Right hindlimb (tissue), 1 donor: ENCODE results near the gene SH2D4B.

Experiments
- DNase-seq: peaks from one replicate; pipeline ENCODE4 v3.0.0-alpha.2; 2018

The SH2D4B gene

DNA sequence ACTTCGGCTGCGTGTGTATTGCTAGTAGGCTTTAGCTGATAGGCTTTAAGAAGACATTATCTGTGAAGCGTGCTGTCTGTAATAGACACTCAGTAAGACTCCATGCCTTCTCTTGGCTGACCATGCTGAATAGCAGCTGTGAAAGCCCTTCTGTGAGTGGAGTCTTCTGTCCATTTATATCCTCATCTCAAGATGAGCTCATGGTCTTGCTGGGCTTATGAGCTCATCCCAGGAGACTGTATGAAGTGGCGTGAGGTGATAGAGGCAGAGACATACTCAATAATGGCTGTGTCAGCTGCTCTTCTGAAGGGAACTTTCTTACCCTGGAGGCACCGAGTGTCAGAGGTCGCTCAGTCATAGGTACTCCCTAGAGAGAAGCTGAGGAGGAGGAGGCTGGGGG, 111.5 kb downstream of the SH2D4B start:
- no peak for DNase-seq

DNA sequence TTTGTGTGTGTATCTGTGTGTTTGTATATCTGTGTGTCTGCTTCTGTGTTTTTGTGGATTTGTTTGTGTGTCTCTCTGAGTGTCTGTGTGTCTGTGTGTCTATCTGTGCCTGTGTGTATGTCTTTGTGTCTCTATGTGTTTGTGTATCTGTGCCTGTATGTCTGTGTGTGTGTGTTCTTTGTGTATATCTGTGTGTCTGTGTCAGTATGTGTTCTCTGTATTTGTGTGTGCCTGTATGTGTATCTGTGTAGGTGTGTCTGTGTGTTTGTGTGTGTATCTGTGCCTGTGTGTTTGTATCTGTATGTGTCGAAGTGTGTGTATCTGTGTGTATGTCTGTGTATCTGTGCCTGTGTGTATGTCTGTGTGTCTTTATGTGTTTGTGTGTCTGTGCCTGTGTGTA, 118.2 kb downstream of the SH2D4B start:
- no peak for DNase-seq

DNA sequence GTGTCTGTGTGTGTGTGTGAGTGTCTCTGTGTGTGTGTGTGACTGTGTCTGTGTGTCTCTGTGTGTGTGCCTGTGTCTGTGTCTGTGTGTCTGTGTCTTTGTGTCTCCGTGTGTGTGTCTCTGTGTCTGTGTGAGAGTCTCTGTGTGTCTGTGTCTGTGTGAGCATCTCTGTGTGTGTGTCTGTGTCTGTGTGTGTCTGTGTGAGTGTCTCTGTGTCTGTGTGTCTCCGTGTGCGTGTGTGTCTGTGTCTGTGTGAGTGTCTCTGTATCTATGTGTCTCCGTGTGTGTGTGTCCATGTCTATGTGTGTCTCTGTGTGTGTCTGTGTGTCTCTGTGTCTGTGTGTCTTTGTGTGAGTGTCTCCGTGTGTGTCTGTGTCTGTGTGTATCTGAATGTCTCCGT, 120.4 kb downstream of the SH2D4B start:
- no peak for DNase-seq

DNA sequence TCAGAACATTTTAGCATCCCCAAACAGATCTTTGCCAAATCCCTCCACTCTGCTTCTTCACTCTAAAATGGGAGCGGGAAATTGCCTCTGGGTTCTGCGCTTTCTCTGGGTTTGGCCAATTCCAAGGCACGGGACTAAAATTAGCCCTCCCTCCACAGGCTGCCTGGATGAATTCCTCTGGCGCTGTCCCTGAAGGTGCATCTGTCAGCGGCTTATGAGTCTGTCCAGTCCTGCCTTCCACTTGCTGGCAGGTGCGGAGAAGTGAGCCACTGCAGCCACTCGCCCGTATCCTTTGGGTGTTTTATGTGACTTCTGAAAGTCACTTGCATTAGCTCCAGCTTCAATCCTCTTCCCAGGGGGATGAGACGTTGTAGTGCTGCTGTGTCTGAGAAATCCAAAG, 121.6 kb downstream of the SH2D4B start:
- no peak for DNase-seq

DNA sequence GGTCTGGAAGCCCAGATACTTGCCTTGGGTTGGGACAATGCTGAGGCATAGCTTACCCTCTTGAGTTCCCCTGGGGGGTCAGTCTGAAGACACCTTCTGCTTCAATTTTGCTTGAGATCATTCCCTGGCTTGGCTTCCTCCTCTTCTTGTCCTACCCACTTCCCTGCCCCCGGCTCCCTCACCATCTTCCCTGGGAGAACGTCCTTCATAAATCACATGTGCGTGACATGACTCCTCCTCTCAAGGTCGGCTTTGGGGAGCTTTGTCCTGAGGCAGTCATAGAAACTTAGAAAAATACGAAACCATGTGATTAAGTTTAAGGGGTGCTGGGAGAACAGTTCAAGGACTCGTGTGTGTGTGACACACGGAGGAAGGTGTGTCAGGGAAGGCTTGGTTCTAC, 122.6 kb downstream of the SH2D4B start:
- no peak for DNase-seq

DNA sequence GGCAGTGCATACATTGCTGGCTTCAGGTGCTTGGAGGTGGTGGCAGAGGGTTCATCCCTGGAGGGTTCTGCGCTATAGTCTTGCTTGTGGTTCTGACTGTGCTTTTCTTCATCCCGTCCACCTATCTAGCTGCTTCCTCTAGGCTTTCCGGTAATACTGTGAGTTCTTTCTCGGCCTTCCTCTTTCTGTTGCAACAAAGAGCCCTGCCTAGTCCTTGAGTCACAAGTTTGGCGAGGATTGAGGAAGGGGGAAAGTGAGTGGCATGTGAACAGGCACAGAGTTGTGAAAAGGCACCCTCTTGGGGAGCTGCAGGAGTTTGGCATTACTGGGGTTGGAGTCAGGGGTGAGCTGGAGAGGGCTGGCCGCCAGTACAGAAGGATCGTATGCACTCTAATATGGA, 123.0 kb downstream of the SH2D4B start:
- no peak for DNase-seq

DNA sequence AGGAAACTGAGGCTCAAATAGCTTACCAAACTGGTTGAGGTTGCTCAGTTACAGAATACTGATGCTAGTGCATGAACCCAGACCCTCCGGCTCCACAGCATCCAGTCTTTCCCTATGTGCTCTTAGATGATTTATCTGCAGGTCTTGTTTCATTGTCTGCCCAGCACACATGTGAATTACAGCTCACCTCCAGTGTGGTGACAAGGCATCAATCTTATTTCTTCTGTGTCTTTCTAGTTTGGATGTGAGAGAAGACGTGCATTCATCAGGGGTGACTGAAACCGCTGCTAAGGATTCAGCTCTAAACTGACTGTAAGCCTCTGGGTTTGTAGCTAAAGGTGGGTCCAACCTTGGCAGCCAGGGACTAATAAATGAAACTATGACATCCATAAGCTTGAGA, 123.8 kb downstream of the SH2D4B start:
- DNase-seq: no peak

DNA sequence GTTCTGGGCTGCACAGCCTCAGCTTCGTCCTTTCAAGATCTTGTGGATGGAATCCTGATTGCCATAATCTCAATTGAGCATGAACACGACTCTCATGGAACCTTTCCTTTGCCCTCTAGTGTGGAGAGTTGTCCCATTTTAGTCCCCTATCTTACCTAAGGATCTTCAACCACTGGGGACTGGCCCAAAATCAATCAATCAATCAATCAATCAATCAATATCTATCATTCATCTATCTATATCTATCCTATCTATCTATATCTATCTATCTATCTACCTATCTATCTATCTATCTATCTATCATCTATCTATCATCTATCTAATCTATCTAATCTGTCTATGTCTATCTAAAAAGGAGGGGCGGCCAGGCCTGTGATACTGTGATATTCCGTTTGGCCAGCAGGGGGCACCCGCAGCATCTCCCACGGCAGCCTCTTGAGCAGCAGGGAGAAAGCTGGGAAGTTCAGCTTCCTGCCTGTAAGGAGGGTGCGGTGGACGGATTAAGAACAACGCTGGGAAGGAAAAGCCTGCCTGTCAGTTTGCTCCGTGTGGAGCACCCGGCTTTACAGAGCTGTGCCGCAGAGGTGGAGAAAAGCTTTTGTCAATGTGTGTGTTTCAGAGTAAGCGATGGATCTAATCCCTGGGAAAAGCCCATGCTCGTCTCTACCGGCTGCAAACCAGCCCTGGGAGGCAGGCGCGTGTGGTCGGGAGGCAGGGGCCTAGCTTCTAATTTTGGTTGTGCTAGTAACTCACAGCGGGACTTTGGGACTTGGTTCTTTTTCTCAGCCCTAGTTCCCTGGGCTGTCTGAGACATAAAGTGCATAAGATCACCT, 124.9 kb downstream of the SH2D4B start:
- DNase-seq: peak; percentile 89

DNA sequence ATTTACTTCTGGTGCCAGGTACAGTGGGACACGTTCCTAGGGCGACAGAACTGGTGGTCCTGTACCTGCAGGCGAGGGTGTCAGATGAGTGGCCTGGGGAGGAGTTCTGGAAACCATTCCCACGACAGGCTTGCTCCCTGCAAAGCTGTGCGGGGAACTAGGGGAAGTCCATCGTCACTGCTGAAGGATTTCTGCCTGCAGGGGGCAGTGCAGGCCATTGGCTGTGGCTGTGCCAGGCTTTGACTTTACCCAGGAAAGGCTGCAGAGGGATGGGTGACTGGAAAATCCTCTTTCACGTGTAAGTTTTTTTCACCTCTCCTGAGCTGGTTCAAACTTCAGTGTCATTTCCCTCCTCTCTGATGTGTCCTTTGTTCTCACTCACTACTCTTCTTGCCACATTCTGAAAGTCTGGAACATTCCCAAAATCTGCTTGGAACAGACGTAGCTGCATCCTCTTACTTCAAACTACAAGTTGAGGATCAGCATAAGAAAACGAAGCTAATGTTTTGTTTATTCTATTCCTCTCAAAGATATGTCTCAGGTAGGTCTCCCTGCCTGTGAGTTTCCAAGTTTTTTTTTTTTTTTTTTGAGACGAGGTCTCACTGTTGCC, 126.5 kb downstream of the SH2D4B start:
- peak; percentile 74 for DNase-seq

DNA sequence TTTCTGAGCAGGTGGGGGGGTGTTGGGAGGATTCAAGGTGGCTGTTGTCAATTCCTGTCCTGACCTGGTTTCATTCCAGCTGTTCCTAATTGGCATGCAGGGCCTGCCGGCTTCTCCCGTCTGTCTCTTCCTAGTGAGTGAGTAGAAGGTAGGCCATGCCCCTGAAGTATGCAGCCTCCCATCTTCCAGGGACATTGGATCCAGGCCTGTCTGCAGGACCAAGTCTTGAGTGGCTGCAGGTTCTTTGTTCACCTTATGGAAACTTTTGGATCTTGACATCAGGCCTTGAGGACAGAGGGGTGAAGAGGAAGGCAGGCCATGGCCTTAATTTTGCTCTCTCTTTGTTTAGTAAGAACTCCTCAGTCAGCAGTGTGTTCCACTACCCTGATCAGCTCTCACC, 131.8 kb downstream of the SH2D4B start:
- no peak for DNase-seq

DNA sequence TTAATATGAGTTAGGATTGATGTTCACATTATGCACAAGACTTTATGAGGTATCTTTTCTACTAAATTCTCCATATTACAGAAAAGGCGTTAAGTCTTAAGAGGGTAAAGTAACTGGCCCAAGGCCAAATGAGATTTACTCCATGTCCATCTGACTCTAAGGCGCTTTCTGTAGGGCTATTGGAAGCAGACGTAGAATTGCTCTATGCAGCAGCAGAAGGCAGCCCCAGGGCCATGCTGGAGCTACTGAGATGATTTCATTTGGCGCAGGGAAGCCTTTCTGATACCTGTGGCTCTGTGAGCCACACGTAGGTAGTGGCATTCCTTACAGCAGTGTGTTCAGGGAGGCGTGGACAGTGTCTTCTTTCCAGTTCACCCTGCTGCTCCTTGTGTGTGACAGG, 133.1 kb downstream of the SH2D4B start:
- DNase-seq: no peak

DNA sequence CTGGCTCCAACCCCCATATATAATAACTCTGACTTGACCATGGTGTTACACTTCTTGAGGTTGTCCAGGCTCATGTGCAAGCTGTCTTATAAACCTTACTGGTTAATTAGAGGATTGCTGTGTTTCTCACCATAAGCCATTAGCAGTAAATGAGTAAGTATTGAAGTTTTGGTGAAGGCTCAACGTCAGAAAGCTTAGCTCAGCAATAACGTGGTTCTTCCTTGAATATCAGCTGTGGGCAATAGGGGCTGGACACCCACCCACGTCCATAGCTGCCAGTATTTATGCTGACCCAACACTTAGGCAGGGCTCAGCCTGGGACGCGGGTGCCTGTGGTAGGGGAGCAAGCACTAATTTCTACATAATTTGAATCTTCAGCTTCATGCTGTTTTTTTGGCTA, 134.1 kb downstream of the SH2D4B start:
- no peak for DNase-seq

DNA sequence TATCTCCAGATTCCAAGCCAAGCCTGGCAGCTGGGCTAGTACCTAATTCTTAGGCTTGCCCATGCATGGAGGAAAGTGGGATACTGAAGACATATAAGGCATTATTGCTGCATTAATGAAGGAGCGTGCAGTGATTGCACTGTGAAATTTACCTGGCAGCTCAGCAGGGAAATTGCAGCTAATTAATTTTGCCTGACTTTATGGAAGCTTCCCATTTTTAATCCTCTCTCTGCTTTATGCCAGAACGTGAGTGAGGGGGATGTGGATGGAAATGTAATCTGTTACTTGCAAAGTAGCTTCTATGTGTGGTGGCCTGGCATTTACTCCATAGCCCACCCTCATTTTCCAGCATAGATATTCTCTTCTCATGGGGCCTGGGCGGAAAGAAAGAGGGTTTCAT, 134.9 kb downstream of the SH2D4B start:
- no peak for DNase-seq

DNA sequence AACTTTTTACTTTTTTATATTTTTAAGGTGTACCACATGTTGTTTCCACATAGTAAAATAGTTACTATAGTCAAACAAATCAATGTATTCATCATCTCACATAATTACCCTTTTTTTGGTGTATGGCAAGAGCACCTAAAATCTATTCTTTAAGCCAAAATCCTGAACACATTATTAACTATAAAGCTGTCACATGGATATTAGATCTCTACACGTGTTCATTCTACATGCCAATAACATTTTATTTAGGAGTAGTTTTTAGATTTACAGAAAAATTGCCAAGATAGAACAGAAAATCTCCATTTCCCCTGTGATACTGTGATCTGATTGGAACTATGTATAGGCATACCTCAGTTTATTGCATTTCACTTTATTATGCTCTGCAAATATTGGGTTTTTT, 137.1 kb downstream of the SH2D4B start:
- DNase-seq: no peak

DNA sequence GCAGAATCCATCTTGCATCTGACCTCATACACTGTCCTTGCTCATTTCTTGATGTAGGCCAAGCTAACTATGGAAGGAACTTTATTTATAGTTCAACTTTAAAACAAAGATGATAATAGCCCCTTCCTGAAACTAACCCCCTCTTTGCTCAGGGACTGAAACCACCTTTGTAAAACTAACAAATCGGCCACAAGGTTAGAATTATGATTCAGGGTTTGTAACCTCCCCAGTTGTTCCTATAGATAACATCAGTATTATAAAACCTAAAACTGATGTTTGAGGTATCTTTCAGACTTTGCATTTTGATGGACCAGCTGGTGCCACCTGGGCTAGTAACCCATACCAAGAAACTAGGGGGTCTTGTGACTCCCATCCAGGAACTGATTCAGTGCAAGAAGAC, 143.4 kb downstream of the SH2D4B start:
- DNase-seq: no peak

DNA sequence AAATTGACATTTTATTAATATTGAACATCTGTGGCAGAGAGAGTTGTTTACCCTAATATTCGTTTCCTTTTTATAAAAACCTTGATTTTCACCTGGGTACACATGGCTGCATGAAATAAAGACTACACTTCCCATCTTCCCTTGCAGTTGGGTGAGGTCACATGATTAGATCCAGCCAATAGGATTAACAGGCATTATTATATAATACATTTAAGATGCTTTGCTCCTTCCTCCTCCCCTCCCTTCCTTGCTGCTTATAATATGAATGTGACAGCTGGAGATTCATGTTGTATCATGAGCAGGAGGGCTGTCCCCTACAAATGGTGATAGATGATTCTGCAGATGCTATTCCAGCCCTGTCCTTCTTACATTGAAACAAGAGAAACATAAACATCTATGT, 146.6 kb downstream of the SH2D4B start:
- DNase-seq: no peak

DNA sequence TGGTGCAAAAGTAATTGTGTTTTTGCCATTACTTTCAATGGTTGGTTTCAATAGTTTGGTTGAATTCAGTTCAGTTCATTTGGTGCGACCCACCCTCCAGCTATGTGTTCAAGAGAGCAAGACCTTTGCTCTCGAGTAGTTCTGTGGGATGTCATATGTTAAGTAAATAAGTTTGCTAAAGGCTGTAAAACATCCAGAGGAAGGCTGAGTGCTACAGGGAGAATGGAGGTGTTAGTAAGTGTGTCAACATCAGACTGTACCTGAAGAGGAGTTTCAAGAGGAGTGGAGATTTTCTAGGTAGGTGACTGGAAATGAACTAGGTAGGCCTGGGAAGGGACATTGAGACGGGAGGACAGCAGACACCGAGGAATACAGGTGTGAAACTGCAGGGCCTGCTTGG, 147.7 kb downstream of the SH2D4B start:
- DNase-seq: no peak

DNA sequence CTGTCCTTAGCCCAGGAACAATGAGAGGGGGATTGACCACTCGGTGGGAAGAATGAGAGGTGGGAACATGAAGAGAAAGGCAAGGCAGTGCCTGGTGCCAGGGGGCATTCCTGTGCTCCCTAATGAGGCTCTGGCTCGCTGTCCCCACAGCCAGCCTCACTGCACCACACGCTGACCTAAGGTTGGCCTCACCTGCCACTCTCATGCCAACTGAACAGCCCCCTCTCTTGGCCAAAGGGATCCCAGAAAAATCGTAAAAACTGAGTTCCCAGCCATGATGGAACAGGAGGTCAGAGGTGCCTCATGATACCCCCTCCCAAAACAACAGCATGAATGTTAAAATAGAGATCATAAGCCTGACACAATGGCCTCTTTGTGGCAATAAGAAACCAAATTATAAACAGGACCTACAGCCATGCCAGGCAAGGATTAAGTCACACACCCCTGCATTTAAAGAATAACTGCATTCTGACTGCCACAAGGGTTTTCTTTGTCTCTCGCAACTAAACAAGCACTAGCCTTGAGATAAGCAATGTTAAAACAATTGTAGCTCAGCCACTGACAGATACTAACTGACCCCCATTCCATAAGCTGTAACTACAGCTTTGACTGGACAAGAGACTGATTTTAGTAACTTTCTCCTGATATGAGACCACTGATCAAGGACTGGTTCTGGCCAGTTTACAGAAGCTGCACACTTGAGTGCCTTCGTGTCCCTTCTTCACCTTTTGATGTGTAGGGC, 149.2 kb downstream of the SH2D4B start:
- DNase-seq: no peak

DNA sequence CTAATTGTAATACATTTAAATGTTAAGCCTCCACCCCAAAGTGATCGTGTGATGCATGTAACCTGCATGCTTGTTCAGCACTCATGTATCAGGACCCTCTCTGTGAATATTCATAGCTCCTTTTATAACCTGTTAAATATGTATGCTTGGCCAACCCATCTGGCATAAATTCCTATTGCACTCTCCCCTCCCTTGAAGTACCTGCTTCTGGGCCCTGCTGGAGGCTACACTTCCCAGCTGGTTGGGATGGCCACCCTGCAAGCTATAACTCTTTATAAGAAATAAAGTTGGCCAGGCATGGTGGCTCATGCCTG, 149.7 kb downstream of the SH2D4B start:
- DNase-seq: no peak

DNA sequence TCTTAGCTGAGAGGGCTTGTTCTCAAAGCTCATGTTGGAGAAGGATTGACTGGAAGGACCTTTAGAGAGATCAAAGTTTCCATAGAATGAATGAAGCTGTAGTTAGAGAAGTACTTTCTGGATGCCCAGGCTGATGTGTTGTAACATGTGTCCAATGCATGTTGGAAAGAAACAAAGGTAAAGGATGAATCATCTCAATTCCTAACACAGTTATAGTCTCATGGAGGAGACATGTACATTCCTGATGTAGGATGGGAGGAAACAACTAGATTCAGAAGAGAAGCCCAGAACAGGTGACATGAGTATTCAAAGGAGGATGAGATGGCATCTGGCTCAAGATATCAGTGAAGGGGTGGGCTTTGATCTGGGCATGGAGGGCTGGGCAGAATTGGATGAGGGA, 152.7 kb downstream of the SH2D4B start:
- no peak for DNase-seq

DNA sequence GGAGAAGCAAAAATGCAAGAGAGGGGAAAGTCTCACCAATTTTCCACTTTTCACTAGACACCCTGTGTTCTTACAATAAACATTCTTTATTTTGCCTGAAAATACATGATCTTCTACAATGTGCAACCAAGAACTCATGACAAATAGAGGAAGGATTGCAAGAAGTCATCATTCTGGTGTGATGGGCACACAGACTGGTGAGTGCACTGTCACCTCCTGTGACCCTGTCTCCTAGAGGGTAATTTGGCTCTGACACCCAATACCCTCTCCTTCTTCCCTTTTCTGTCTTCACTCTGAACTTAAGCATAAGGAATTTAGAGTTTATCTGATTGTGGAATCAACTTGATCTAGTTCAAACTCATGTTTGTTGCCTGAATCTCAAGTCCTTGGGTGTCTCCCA, 153.7 kb downstream of the SH2D4B start:
- no peak for DNase-seq

DNA sequence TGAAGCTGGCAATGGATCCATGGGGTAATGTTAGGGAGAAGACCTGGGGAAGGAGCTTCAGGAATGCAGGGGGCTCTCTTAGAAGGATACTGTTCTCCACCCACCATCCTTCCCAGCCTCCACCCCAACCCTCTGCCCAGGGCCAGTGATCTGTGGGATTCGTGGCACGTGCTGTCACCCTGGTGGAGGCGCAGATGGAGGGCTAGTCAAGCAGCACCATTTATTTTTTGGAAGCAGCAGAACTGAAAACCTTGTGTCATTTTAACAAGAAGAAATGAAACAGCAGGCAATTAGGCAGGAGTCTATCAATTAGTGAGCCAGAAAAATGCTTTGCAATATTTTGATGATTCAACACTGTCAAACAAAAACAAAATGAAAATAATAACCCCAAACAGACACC, 155.9 kb downstream of the SH2D4B start:
- DNase-seq: no peak

DNA sequence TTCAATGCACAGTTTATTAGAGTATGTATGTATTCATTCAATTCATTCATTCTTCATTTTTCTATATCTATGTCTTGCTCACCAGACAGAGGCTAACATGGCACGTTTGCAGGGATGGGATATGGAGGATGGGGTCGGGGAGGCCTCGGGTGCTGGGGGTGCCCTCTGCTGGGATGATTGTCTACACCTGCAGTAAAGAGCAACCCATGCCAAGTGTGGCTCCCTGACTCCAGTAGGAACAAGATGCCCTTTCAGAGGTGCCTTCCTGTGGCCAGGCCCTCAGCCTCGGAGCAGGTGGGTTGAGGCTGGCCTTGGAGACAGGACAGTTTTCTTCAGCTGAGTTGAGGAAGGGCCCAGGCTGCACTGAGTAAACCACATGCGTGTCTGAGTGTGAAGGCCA, 157.2 kb downstream of the SH2D4B start:
- DNase-seq: no peak
